NCI-H1092 (cell line): ENCODE measurements around the gene LYVE1.
"Not testable (repeated sequence)": the region's sequence is repeated elsewhere in the genome, so short reads cannot be mapped to it uniquely, and the experiment has no call there.

Source experiments
- DNase-seq: peaks from one replicate; lab custom pipeline; 2025; lab: John Stamatoyannopoulos, UW

Gene LYVE1

GRCh38 chr11:10568486-10568941, at the start of gene LYVE1:
Gene LYVE1 (minus strand): TSS chr11:10568665. CDS start chr11:10568532, 133 bp downstream.
- DNase-seq: no peak

GRCh38 chr11:10617551-10617950, 49.1 kb upstream of the LYVE1 start:
- DNase-seq: no peak

GRCh38 chr11:10611979-10612862, 43.8 kb upstream of the LYVE1 start:
- no peak for DNase-seq

- DNase-seq: no peak
These were observed 41.2 kb upstream of the LYVE1 start for GRCh38 chr11:10609636-10610035.

GRCh38 chr11:10608584-10608983, 40.1 kb upstream of the LYVE1 start:
- no peak for DNase-seq

- no peak for DNase-seq
These were observed 39.1 kb upstream of the LYVE1 start for GRCh38 chr11:10607462-10608132.

GRCh38 chr11:10606536-10607208, 38.2 kb upstream of the LYVE1 start:
- no peak for DNase-seq

GRCh38 chr11:10605941-10606381, 37.5 kb upstream of the LYVE1 start:
- no peak for DNase-seq

- no peak for DNase-seq
These were observed 36.3 kb upstream of the LYVE1 start for GRCh38 chr11:10604798-10605197.

GRCh38 chr11:10604340-10604748, 35.9 kb upstream of the LYVE1 start:
- no peak for DNase-seq

GRCh38 chr11:10603721-10604297, 35.3 kb upstream of the LYVE1 start:
- DNase-seq: no peak

- DNase-seq: no peak
These were observed 34.5 kb upstream of the LYVE1 start for GRCh38 chr11:10602945-10603344.

GRCh38 chr11:10602366-10602765, 33.9 kb upstream of the LYVE1 start:
- no peak for DNase-seq

- no peak for DNase-seq
These were observed 33.4 kb upstream of the LYVE1 start for GRCh38 chr11:10601837-10602236.

GRCh38 chr11:10600570-10601248, 32.2 kb upstream of the LYVE1 start:
- DNase-seq: no peak

- DNase-seq: no peak
These were observed 31.1 kb upstream of the LYVE1 start for GRCh38 chr11:10599388-10600175.

- no peak for DNase-seq
These were observed 30.4 kb upstream of the LYVE1 start for GRCh38 chr11:10598816-10599215.

- no peak for DNase-seq
These were observed 29.4 kb upstream of the LYVE1 start for GRCh38 chr11:10597877-10598351.

- not testable (repeated sequence) for DNase-seq
These were observed 27.4 kb upstream of the LYVE1 start for GRCh38 chr11:10595840-10596239.

GRCh38 chr11:10594407-10594806, 25.9 kb upstream of the LYVE1 start:
- DNase-seq: no peak

GRCh38 chr11:10592331-10592730, 23.9 kb upstream of the LYVE1 start:
- no peak for DNase-seq
